Measurements from ENCODE around the gene DNAJA3.

The DNAJA3 gene

DNA sequence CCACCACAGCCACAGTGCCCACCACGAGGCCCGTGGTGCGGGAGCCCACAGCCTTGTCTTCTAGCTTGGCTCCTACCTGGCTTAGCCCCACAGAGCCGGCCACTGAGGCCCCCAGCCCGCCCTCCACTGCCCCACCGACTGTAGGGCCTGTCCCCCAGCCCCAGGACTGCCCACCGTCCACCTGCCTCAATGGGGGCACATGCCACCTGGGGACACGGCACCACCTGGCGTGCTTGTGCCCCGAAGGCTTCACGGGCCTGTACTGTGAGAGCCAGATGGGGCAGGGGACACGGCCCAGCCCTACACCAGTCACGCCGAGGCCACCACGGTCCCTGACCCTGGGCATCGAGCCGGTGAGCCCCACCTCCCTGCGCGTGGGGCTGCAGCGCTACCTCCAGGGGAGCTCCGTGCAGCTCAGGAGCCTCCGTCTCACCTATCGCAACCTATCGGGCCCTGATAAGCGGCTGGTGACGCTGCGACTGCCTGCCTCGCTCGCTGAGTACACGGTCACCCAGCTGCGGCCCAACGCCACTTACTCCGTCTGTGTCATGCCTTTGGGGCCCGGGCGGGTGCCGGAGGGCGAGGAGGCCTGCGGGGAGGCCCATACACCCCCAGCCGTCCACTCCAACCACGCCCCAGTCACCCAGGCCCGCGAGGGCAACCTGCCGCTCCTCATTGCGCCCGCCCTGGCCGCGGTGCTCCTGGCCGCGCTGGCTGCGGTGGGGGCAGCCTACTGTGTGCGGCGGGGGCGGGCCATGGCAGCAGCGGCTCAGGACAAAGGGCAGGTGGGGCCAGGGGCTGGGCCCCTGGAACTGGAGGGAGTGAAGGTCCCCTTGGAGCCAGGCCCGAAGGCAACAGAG lies 43.5 kb upstream of the DNAJA3 start:
- no peak overlapping the region for H3K27ac ChIP-seq (ENCODE audit: low read depth in 2 of 2, low read length in 2 of 2)
- no peaks in the 10 kb centered on the region for H3K9me3 ChIP-seq (ENCODE audit: control insufficient read depth in 2 of 2, low read length in 2 of 2)
- H3K4me3 ChIP-seq (ENCODE audit: low read length in 2 of 2) = no peak overlapping the region
- peaks cover 12 to 21% of the 10 kb centered on the region in 2 donors for H3K36me3 ChIP-seq (ENCODE audit: control insufficient read depth in 2 of 2, insufficient read depth in 2 of 2, low read length in 2 of 2)
- H3K4me1 ChIP-seq (ENCODE audit: control insufficient read depth in 2 of 2, insufficient read depth in 2 of 2, low read length in 2 of 2) = peaks cover 0 to 8% of the 10 kb centered on the region in 2 donors
- no peaks in the 10 kb centered on the region for H3K27me3 ChIP-seq (ENCODE audit: control insufficient read depth in 2 of 2, insufficient read depth in 2 of 2, low read length in 2 of 2)
- H3K9ac ChIP-seq (ENCODE audit: low read depth in 1 of 2, low read length in 2 of 2) = no peak overlapping the region

DNA sequence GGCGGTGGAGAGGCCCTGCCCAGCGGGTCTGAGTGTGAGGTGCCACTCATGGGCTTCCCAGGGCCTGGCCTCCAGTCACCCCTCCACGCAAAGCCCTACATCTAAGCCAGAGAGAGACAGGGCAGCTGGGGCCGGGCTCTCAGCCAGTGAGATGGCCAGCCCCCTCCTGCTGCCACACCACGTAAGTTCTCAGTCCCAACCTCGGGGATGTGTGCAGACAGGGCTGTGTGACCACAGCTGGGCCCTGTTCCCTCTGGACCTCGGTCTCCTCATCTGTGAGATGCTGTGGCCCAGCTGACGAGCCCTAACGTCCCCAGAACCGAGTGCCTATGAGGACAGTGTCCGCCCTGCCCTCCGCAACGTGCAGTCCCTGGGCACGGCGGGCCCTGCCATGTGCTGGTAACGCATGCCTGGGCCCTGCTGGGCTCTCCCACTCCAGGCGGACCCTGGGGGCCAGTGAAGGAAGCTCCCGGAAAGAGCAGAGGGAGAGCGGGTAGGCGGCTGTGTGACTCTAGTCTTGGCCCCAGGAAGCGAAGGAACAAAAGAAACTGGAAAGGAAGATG lies 42.8 kb upstream of the DNAJA3 start:
- no peaks in the 10 kb centered on the region for H3K27me3 ChIP-seq (ENCODE audit: control insufficient read depth in 2 of 2, insufficient read depth in 2 of 2, low read length in 2 of 2)
- peaks cover 12 to 21% of the 10 kb centered on the region in 2 donors for H3K36me3 ChIP-seq (ENCODE audit: control insufficient read depth in 2 of 2, insufficient read depth in 2 of 2, low read length in 2 of 2)
- H3K9ac ChIP-seq (ENCODE audit: low read depth in 1 of 2, low read length in 2 of 2) = no peak overlapping the region
- no peak overlapping the region for H3K27ac ChIP-seq (ENCODE audit: low read depth in 2 of 2, low read length in 2 of 2)
- no peaks in the 10 kb centered on the region for H3K9me3 ChIP-seq (ENCODE audit: control insufficient read depth in 2 of 2, low read length in 2 of 2)
- H3K4me3 ChIP-seq (ENCODE audit: low read length in 2 of 2) = no peak overlapping the region
- H3K4me1 ChIP-seq (ENCODE audit: control insufficient read depth in 2 of 2, insufficient read depth in 2 of 2, low read length in 2 of 2) = peaks cover 0 to 2% of the 10 kb centered on the region in 2 donors

DNA sequence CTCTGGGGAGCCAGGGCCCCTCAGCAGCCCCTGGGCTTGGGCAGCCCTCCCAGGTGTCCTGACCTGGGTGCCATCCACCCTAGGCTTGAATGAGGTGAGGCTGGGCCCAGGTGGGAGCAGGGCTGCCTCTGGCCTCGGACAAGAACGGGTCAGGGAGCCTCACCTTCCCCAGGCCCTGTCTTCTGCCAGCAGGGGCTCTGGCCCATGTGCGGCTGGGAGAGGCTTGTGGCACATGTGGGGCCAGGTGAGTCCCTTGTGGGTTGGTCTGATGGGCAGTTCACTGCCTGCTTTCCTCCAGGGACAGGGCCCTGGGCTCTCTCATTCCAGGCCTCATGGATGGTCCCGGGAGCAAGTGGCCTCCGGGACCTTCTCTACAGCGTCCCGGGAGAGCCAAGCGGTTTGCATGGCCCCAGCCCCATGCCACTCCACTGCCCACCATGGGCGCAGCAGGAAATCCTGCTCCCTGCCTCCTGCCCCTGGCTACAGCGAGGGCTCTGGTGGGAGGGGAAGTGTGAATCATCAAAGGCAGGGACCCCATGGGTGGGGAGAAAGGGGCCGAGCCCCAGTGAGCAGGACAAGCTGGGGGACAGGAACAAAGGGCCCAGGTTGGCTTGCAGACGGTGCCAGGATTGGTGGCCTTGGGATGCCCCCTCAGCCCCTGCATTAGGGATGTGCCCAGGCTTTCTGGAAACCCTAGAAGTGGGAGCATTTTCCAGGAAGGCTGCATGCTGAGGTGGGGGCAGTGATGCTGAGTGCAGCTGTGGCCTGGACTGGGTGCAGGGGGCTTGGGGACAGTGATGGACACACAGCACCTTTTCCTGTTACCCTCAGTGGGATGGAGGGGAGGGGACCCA lies 41.9 kb upstream of the DNAJA3 start:
- Histone ChIP-seq H3K9ac (ENCODE audit: low read depth in 1 of 2, low read length in 2 of 2) (no peak overlapping the region), H3K4me3 (ENCODE audit: low read length in 2 of 2) (no peak overlapping the region)

DNA sequence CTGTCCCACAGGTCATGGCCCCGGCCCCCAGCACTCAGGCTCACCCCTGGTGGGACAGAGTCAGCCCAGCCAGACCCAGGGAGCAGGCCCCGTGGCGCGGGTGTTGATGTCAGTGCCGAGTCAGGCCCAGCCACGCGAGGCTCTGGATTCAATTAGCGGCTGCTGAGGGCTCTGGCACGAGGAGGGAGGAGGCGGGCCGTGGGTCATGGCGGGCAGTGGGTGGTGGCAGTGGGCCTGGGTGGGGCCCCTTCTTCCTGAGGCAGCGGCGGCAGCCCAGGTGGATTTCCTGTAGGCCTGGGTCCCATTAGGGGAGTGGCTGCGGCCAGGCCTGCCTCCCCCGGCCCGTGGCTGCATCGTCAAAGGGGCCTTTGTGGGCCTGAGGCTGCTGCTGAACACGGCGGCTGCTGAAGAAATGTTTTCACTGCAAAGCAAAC lies 41.1 kb upstream of the DNAJA3 start:
- Histone ChIP-seq H3K9ac (ENCODE audit: low read depth in 1 of 2, low read length in 2 of 2) (no peak overlapping the region), H3K9me3 (ENCODE audit: control insufficient read depth in 2 of 2, low read length in 2 of 2) (no peaks in the 10 kb centered on the region), H3K36me3 (ENCODE audit: control insufficient read depth in 2 of 2, insufficient read depth in 2 of 2, low read length in 2 of 2) (peaks cover 17 to 20% of the 10 kb centered on the region in 2 donors), H3K27me3 (ENCODE audit: control insufficient read depth in 2 of 2, insufficient read depth in 2 of 2, low read length in 2 of 2) (no peaks in the 10 kb centered on the region), H3K4me1 (ENCODE audit: control insufficient read depth in 2 of 2, insufficient read depth in 2 of 2, low read length in 2 of 2) (no peaks in the 10 kb centered on the region), H3K27ac (ENCODE audit: low read depth in 2 of 2, low read length in 2 of 2) (no peak overlapping the region), H3K4me3 (ENCODE audit: low read length in 2 of 2) (no peak overlapping the region)

More for the DNA sequence above, 41.9 kb upstream of the DNAJA3 start:
- Histone ChIP-seq H3K9me3 (ENCODE audit: control insufficient read depth in 2 of 2, low read length in 2 of 2) (no peaks in the 10 kb centered on the region), H3K36me3 (ENCODE audit: control insufficient read depth in 2 of 2, insufficient read depth in 2 of 2, low read length in 2 of 2) (peaks cover 17 to 19% of the 10 kb centered on the region in 2 donors), H3K27ac (ENCODE audit: low read depth in 2 of 2, low read length in 2 of 2) (no peak overlapping the region), H3K4me1 (ENCODE audit: control insufficient read depth in 2 of 2, insufficient read depth in 2 of 2, low read length in 2 of 2) (no peaks in the 10 kb centered on the region), H3K27me3 (ENCODE audit: control insufficient read depth in 2 of 2, insufficient read depth in 2 of 2, low read length in 2 of 2) (no peaks in the 10 kb centered on the region)

DNA sequence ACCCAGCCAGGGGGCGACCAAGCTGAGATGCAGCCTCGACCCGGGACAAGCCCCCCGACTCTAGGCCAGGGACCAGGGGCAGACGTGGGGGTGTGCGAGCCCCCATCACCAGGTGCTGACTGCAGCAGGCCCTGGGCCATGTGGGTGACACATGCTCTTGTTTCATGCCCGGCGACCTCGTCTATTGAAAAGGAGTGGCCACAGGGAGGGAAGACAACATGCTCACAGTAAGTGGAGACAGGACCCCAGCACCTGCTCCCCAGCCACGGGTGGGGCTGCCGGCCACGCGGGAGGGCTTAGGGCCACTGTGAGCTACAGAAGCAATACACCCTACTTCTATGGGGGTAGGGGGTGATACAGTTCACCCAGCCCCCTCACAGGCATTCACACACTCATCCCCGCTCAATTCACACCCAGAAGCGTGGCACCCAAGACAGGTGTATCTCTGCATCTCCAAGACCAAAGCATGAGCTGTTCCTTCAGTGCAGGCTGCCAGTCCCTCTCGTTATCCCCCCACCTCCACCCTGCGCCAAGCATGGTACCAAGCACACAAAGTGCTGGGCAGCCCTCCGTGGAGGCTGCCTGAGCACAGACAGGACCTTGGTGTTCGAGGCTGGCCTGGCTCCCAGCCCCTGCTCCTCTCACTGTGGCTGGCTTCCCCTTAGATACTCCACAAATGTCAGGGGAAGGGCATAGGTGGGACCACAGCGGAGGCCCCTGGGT lies 40.4 kb upstream of the DNAJA3 start:
- Histone ChIP-seq H3K9me3 (ENCODE audit: control insufficient read depth in 2 of 2, low read length in 2 of 2) (no peaks in the 10 kb centered on the region), H3K4me1 (ENCODE audit: control insufficient read depth in 2 of 2, insufficient read depth in 2 of 2, low read length in 2 of 2) (no peaks in the 10 kb centered on the region), H3K27me3 (ENCODE audit: control insufficient read depth in 2 of 2, insufficient read depth in 2 of 2, low read length in 2 of 2) (no peaks in the 10 kb centered on the region), H3K36me3 (ENCODE audit: control insufficient read depth in 2 of 2, insufficient read depth in 2 of 2, low read length in 2 of 2) (peaks cover 21 to 23% of the 10 kb centered on the region in 2 donors), H3K9ac (ENCODE audit: low read depth in 1 of 2, low read length in 2 of 2) (no peak overlapping the region), H3K4me3 (ENCODE audit: low read length in 2 of 2) (no peak overlapping the region), H3K27ac (ENCODE audit: low read depth in 2 of 2, low read length in 2 of 2) (no peak overlapping the region)

DNA sequence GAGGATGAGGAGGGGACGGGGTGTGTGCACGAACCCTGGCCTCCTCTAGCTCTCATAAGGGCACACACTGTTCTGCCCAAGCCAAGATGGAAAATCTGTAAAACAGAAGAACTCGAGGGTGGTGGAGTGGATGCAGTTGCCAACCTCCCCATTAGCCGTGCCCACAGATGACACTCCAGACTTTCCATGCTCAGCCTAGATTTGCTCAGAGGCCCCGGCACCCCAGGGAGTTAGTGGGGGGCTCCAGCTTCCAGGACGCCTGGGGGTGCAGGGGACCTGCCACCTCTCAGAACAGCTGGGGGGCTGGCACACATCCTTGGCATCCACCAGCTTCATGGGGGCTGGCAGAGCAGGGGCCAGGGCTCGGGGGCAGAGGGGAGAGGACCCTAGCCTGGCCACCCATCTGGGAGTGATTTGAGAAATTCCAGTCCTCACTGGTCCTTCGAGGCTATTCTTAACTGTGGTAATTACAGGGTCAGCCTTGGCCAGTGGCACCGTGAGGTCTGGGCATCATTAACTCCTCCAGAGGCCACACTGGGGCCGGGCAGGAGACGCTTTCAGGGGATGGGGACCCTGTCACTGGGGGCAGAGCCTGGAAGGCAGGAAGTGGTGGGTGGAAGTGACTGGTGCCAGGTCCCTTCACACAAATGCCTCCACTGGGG lies 39.7 kb upstream of the DNAJA3 start:
- Histone ChIP-seq H3K27ac (ENCODE audit: low read depth in 2 of 2, low read length in 2 of 2) (no peak overlapping the region), H3K36me3 (ENCODE audit: control insufficient read depth in 2 of 2, insufficient read depth in 2 of 2, low read length in 2 of 2) (peaks cover 25 to 28% of the 10 kb centered on the region in 2 donors), H3K4me1 (ENCODE audit: control insufficient read depth in 2 of 2, insufficient read depth in 2 of 2, low read length in 2 of 2) (no peaks in the 10 kb centered on the region)

DNA sequence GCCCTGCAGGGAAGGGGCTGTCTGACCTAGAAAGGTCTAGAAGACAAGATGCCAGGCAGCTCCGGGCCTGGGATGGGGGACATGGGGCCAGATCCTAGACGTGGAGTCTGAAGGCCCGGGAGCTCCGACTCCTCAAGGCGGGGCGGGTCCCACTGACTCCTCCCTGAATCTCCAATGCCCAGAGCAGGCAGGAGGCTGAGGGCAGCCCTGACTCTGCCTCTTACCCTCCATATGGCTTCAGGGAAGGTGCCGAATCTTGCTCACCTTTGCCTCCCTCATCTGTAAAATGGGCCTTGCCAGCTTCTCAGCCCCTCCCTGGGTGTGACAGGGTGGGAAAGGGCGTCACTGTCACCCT lies 39.2 kb upstream of the DNAJA3 start:
- H3K9me3 ChIP-seq (ENCODE audit: control insufficient read depth in 2 of 2, low read length in 2 of 2) = no peaks in the 10 kb centered on the region
- H3K4me1 ChIP-seq (ENCODE audit: control insufficient read depth in 2 of 2, insufficient read depth in 2 of 2, low read length in 2 of 2) = no peaks in the 10 kb centered on the region
- H3K9ac ChIP-seq (ENCODE audit: low read depth in 1 of 2, low read length in 2 of 2) = no peak overlapping the region
- no peak overlapping the region for H3K27ac ChIP-seq (ENCODE audit: low read depth in 2 of 2, low read length in 2 of 2)
- no peaks in the 10 kb centered on the region for H3K27me3 ChIP-seq (ENCODE audit: control insufficient read depth in 2 of 2, insufficient read depth in 2 of 2, low read length in 2 of 2)
- H3K4me3 ChIP-seq (ENCODE audit: low read length in 2 of 2) = no peak overlapping the region
- peaks cover 25% of the 10 kb centered on the region in 2 donors for H3K36me3 ChIP-seq (ENCODE audit: control insufficient read depth in 2 of 2, insufficient read depth in 2 of 2, low read length in 2 of 2)

More for the DNA sequence above, 39.7 kb upstream of the DNAJA3 start:
- no peak overlapping the region for H3K9ac ChIP-seq (ENCODE audit: low read depth in 1 of 2, low read length in 2 of 2)
- H3K9me3 ChIP-seq (ENCODE audit: control insufficient read depth in 2 of 2, low read length in 2 of 2) = no peaks in the 10 kb centered on the region
- H3K4me3 ChIP-seq (ENCODE audit: low read length in 2 of 2) = no peak overlapping the region
- H3K27me3 ChIP-seq (ENCODE audit: control insufficient read depth in 2 of 2, insufficient read depth in 2 of 2, low read length in 2 of 2) = no peaks in the 10 kb centered on the region

DNA sequence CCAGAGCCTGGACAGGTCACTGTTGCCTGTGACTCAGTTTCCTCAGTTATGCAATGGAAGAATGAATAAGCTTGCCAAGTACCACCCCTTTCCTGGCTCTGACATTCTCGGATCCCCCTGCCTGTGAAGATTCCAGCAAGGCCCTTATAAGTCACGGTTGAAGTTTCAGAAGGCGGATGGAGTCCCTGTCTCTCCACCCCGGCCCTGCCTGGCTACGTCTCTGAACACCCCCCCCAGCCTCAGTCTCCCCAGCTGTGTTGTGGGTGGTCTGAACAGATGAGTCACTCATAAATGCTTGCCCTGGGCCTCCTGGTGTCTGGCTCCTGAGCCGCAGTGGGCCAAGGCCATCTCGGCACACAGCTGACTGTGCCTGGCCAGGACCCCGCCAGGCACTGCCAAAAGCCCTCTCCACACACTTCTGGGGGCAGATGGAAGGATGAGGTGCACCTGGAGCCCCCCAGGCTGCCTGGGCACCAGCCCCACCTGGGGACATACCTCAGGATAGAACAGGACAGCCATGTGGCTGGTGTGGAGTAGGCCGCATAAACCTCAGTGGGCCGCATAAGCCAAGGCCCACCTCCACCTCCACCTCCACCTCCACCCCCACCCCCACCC lies 38.6 kb upstream of the DNAJA3 start:
- Histone ChIP-seq H3K27ac (ENCODE audit: low read depth in 2 of 2, low read length in 2 of 2) (no peak overlapping the region), H3K4me1 (ENCODE audit: control insufficient read depth in 2 of 2, insufficient read depth in 2 of 2, low read length in 2 of 2) (no peaks in the 10 kb centered on the region)

DNA sequence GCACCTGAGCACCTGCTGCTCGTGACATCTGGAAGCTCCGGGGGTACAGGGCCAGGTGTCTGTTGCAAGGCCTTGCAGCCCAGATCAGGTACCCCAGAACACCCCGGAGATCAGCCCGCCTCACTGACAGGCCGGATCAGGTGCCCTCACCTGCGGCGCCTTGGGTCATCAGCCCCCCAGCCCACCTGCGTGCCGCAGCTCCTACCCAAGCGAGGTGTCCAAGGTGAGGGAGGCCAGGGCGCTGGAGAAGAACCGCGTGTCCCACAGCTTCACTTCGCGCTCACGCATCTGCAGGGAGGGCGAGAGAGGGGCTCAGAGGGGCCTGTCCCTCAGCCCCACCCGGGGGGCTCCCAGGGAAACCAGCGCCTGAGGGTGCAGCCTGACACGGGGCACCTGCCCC lies 37.9 kb upstream of the DNAJA3 start:
- Histone ChIP-seq H3K27ac (ENCODE audit: low read depth in 2 of 2, low read length in 2 of 2) (no peak overlapping the region), H3K36me3 (ENCODE audit: control insufficient read depth in 2 of 2, insufficient read depth in 2 of 2, low read length in 2 of 2) (peaks cover 21 to 25% of the 10 kb centered on the region in 2 donors), H3K9ac (ENCODE audit: low read depth in 1 of 2, low read length in 2 of 2) (no peak overlapping the region), H3K27me3 (ENCODE audit: control insufficient read depth in 2 of 2, insufficient read depth in 2 of 2, low read length in 2 of 2) (no peaks in the 10 kb centered on the region), H3K4me1 (ENCODE audit: control insufficient read depth in 2 of 2, insufficient read depth in 2 of 2, low read length in 2 of 2) (no peaks in the 10 kb centered on the region), H3K4me3 (ENCODE audit: low read length in 2 of 2) (no peak overlapping the region), H3K9me3 (ENCODE audit: control insufficient read depth in 2 of 2, low read length in 2 of 2) (no peaks in the 10 kb centered on the region)

More for the DNA sequence above, 38.6 kb upstream of the DNAJA3 start:
- H3K9me3 ChIP-seq (ENCODE audit: control insufficient read depth in 2 of 2, low read length in 2 of 2) = no peaks in the 10 kb centered on the region
- H3K4me3 ChIP-seq (ENCODE audit: low read length in 2 of 2) = no peak overlapping the region
- peaks cover 24 to 25% of the 10 kb centered on the region in 2 donors for H3K36me3 ChIP-seq (ENCODE audit: control insufficient read depth in 2 of 2, insufficient read depth in 2 of 2, low read length in 2 of 2)
- H3K27me3 ChIP-seq (ENCODE audit: control insufficient read depth in 2 of 2, insufficient read depth in 2 of 2, low read length in 2 of 2) = no peaks in the 10 kb centered on the region
- H3K9ac ChIP-seq (ENCODE audit: low read depth in 1 of 2, low read length in 2 of 2) = no peak overlapping the region

All from mucosa of rectum (tissue), 2 donors.